ENCODE results near the gene CFD.
"Not testable (repeated sequence)": the region's sequence is repeated elsewhere in the genome, so short reads cannot be mapped to it uniquely, and the experiment has no call there.

Gene CFD

GRCh38 chr19:876780-877314 is 17.4 kb downstream of the CFD start:
- H3K4me3 ChIP-seq (ENCODE audit: low read length) = no peak overlapping the region
- TF ChIP-seq, protein P1, sequence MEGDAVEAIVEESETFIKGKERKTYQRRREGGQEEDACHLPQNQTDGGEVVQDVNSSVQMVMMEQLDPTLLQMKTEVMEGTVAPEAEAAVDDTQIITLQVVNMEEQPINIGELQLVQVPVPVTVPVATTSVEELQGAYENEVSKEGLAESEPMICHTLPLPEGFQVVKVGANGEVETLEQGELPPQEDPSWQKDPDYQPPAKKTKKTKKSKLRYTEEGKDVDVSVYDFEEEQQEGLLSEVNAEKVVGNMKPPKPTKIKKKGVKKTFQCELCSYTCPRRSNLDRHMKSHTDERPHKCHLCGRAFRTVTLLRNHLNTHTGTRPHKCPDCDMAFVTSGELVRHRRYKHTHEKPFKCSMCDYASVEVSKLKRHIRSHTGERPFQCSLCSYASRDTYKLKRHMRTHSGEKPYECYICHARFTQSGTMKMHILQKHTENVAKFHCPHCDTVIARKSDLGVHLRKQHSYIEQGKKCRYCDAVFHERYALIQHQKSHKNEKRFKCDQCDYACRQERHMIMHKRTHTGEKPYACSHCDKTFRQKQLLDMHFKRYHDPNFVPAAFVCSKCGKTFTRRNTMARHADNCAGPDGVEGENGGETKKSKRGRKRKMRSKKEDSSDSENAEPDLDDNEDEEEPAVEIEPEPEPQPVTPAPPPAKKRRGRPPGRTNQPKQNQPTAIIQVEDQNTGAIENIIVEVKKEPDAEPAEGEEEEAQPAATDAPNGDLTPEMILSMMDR (conservative IDR thresholded peaks at IDR 0.05; ENCODE audit: low read length) = no peak
- no peak for DNase-seq (ENCODE audit: low read depth)

- H3K4me3 ChIP-seq (ENCODE audit: low read length); DNase-seq (ENCODE audit: low read depth): not testable (repeated sequence)
These were observed 18.7 kb downstream of the CFD start for GRCh38 chr19:877992-878660.

- DNase-seq (ENCODE audit: low read depth); H3K4me3 ChIP-seq (ENCODE audit: low read length): not testable (repeated sequence)
These were observed 19.5 kb downstream of the CFD start for GRCh38 chr19:878751-879561.

DNA sequence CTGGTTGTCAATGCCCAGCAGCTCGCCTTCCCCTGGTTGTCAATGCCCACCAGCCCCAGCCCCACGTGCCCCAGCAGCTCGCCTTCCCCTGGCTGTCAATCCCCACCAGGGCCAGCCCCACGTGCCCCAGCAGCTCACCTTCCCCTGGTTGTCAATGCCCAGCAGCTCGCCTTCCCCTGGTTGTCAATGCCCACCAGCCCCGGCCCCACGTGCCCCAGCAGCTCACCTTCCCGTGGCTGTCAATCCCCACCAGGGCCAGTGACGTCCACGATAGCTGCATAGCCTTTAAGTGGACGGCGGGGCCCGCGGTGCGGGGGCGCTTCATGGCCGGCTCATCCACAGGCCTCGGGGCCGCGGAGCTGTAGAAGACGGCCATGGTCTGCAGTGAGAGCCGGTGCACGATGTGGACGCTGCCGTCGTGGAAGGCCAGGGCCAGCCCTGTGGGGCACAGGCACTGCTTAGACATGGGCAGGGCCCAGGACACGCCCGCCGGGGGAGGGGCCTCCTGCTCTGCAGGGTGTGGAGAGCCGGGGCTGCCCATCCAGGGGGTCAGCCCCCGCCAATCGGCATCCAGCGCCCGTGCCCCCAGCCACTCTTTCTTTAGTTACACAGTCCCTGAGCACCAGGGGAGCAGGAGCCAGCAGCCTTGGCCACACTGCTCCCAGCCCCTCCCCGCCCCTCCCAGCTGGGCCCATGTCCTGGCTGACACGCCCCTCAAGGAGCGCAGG is 20.4 kb downstream of the CFD start:
- H3K4me3 ChIP-seq (ENCODE audit: low read length) = no peak overlapping the region
- TF ChIP-seq, protein P1 (conservative IDR thresholded peaks at IDR 0.05; ENCODE audit: low read length) = no peak
- DNase-seq (ENCODE audit: low read depth) = no peak

GRCh38 chr19:881385-882071 is 22.1 kb downstream of the CFD start:
- TF ChIP-seq, protein P1 (conservative IDR thresholded peaks at IDR 0.05; ENCODE audit: low read length) = no peak
- DNase-seq (ENCODE audit: low read depth) = no peak
- H3K4me3 ChIP-seq (ENCODE audit: low read length) = no peak overlapping the region

DNA sequence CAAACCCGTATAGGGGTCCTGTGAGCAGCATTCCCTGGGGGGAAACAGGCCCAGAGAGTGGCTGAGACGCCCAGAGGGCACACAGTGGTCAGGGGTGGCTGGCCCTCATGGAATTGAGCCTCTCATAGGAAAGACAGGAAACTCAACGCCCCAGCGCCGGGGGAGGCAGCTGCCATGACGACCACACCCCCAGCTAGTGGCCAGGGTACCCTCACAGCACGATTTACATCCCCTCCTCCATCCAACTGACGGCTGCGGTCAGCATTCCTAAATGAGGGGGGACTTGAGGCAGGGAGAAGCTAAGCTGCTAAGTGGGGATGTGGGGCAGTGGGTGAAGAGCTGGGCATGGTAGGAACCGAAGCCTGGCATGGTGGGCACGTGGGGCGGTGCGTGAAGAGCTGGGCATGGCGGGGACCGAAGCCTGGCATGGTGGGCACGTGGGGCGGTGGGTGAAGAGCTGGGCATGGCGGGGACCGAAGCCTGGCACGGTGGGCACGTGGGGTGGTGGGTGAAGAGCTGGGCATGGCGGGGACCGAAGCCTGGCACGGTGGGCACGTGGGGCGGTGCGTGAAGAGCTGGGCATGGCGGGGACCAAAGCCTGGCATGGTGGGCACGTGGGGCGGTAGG is 23.5 kb downstream of the CFD start:
- TF ChIP-seq, protein P1 (conservative IDR thresholded peaks at IDR 0.05; ENCODE audit: low read length) = no peak
- no peak for DNase-seq (ENCODE audit: low read depth)
- no peak overlapping the region for H3K4me3 ChIP-seq (ENCODE audit: low read length)

DNA sequence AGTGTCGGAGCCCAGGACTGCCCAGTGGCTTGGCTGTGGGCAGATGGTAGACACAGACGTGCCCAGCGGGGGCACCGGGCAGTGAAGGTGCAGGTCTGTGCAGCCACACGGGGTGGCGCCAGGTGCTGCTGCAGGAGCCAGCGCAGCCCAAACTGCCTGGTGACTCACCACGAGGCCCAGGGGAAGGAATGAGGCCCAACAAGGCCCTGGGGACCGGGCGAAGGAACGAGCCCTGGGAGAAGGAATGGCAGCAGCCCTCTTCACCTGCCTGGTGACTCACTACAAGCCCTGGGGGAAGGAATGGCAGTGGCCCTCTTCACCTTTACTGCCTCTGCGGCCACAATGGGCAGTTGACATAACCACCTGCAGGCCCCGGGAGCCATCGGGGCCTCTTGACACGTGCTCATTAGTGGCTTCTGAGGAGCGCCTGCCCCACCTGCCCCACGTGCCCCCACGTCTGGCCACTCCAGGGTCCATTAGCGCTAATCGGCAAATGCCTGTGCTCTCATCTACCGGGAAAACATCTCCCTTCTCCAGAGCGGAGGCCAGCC is 24.3 kb downstream of the CFD start:
- TF ChIP-seq, protein P1 (conservative IDR thresholded peaks at IDR 0.05; ENCODE audit: low read length) = no peak
- no peak overlapping the region for H3K4me3 ChIP-seq (ENCODE audit: low read length)
- no peak for DNase-seq (ENCODE audit: low read depth)
